ENCODE results near the gene CLIC4. TPM values are rescaled to one million over a fixed set of nuclear protein-coding genes. Genes with fewer than 3 reads are reported as not detected.

The CLIC4 gene
- total and polyA plus RNA-seq, 9 of the 15 experiments (the other 6 are each of a cell fraction or from before 2014, with no cell fraction given): 16.0 to 67.5 (median 38.4) TPM

DNA sequence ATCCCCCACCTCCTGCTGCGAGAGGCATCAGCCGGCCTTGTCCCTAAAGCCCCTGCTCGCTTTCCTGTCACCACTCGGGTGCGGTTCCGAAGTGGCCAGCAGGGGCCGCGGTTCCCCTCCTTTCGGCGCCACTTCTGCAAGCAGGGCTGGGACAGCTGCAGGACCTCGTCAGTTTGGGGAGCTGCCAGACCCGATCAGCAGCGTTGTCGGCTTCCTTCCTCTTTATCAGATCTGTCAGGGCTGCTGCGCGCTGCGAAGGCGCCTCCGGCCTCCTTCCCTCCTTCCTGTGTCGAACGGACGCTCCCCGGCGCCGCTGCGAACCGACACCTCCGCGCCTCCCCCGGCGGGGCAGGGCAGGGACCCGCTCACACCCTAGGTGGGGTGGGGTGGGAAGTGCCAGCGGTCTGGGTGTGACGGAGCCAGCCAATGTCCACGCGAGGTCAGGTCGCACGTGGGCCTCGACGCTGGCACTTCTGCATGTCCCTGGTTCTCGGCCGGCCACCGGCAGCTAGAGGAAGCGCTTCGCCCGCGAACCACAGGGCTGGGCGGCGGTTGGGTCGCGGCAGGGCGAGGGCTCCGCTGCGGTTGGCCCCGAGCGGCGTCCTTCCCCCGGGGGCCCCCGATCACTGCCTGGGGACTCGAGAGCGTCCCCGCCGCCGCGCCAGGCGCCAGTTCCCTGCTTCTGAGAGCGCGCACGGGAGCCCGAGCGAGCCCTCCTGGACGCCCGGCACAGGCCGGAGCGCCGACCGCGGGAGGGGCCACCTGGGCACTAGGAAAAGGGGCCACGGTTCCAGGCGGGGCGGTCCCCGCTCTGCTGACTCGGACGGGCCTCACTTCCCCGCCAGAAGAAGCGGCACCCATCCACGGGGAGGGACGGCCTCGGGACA is 103.0 kb downstream of the CLIC4 start (continued):
- TF ChIP-seq CEBPB (tag; IDR thresholded peaks at IDR 0.05): no peak
- TF ChIP-seq, protein P1, sequence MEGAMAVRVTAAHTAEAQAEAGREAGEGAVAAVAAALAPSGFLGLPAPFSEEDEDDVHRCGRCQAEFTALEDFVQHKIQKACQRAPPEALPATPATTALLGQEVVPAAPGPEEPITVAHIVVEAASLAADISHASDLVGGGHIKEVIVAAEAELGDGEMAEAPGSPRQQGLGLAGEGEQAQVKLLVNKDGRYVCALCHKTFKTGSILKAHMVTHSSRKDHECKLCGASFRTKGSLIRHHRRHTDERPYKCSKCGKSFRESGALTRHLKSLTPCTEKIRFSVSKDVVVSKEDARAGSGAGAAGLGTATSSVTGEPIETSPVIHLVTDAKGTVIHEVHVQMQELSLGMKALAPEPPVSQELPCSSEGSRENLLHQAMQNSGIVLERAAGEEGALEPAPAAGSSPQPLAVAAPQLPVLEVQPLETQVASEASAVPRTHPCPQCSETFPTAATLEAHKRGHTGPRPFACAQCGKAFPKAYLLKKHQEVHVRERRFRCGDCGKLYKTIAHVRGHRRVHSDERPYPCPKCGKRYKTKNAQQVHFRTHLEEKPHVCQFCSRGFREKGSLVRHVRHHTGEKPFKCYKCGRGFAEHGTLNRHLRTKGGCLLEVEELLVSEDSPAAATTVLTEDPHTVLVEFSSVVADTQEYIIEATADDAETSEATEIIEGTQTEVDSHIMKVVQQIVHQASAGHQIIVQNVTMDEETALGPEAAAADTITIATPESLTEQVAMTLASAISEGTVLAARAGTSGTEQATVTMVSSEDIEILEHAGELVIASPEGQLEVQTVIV (CRISPR knock-in tag; IDR thresholded peaks at IDR 0.05; ENCODE audit: borderline replicate concordance): no peak
- no peak; a peak in 1 of 4 replicates for TF ChIP-seq KDM4B (IDR thresholded peaks at IDR 0.05; ENCODE audit: borderline replicate concordance in 2 of 2, low read depth in 1 of 2)
- no peak for TF ChIP-seq HSF4 (CRISPR knock-in tag; IDR thresholded peaks at IDR 0.05; ENCODE audit: borderline replicate concordance)
- peak; percentile 95 to 96 for TF ChIP-seq RAD21 (CRISPR knock-in tag; conservative IDR thresholded peaks at IDR 0.05 in 1 of 2, IDR thresholded peaks at IDR 0.05 in 1 of 2)
- no peak for TF ChIP-seq CHD1 (IDR thresholded peaks at IDR 0.05; ENCODE audit: low read length)
- TF ChIP-seq, protein P2, sequence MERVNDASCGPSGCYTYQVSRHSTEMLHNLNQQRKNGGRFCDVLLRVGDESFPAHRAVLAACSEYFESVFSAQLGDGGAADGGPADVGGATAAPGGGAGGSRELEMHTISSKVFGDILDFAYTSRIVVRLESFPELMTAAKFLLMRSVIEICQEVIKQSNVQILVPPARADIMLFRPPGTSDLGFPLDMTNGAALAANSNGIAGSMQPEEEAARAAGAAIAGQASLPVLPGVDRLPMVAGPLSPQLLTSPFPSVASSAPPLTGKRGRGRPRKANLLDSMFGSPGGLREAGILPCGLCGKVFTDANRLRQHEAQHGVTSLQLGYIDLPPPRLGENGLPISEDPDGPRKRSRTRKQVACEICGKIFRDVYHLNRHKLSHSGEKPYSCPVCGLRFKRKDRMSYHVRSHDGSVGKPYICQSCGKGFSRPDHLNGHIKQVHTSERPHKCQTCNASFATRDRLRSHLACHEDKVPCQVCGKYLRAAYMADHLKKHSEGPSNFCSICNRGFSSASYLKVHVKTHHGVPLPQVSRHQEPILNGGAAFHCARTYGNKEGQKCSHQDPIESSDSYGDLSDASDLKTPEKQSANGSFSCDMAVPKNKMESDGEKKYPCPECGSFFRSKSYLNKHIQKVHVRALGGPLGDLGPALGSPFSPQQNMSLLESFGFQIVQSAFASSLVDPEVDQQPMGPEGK (CRISPR knock-in tag; IDR thresholded peaks at IDR 0.05; ENCODE audit: borderline replicate concordance): 0 out of 2 replicates have a peak, but pooled peaks have one; percentile 75
- TF ChIP-seq, protein P3, sequence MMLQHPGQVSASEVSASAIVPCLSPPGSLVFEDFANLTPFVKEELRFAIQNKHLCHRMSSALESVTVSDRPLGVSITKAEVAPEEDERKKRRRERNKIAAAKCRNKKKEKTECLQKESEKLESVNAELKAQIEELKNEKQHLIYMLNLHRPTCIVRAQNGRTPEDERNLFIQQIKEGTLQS (IDR thresholded peaks at IDR 0.05): no peak
- TF ChIP-seq, protein P3 (CRISPR knock-in tag; conservative IDR thresholded peaks at IDR 0.05): 0 out of 2 replicates have a peak, but pooled peaks have one; percentile 57
- TF ChIP-seq, protein P4, sequence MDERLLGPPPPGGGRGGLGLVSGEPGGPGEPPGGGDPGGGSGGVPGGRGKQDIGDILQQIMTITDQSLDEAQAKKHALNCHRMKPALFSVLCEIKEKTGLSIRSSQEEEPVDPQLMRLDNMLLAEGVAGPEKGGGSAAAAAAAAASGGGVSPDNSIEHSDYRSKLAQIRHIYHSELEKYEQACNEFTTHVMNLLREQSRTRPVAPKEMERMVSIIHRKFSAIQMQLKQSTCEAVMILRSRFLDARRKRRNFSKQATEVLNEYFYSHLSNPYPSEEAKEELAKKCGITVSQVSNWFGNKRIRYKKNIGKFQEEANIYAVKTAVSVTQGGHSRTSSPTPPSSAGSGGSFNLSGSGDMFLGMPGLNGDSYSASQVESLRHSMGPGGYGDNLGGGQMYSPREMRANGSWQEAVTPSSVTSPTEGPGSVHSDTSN (CRISPR knock-in tag; IDR thresholded peaks at IDR 0.05; ENCODE audit: low read depth): no peak; the same call in 1 of the 2 replicates
- TF ChIP-seq, protein P4 (tag; conservative IDR thresholded peaks at IDR 0.05; ENCODE audit: low read depth): peak; percentile 37; the same call in 1 of the 2 replicates
- 0 out of 2 replicates have a peak, but pooled peaks have one; percentile 20 for TF ChIP-seq CAMTA2 (CRISPR knock-in tag; conservative IDR thresholded peaks at IDR 0.05)
- TF ChIP-seq CREM (IDR thresholded peaks at IDR 0.05; ENCODE audit: low read depth): peak; percentile 86

All from K562 (cell line).